Upper lobe of left lung (tissue), 6 donors: ENCODE results near the gene PLEKHG3. TPM values are rescaled to one million over a fixed set of nuclear protein-coding genes. Genes with fewer than 3 reads are reported as not detected.

Experiments used
- ATAC-seq, 2 donors: fragments of 200-7000 bp; cut with Tn5 transposase; one replicate each; pipeline ENCODE4 v1.9.1; 2022; ENCODE audit warnings: mild to moderate bottlenecking in 2 of 2, moderate library complexity in 2 of 2; ENCODE audit not compliant: low FRiP score in 2 of 2
- DNase-seq, 2 donors: peaks; one replicate each; pipeline ENCODE4 v3.0.0-alpha.2; 2019 to 2020
- H3K27ac ChIP-seq, 4 donors: fragments of 200-600 bp; sonication (generic); one replicate each; pipeline ENCODE4 v1.5.1; 2016 to 2019
- H3K27me3 ChIP-seq, 4 donors: fragments of 200-600 bp; sonication (generic); one replicate each; pipeline ENCODE4 v1.5.1; 2017 to 2019
- H3K36me3 ChIP-seq, 4 donors: fragments of 200-600 bp; sonication (generic); one replicate each; pipeline ENCODE4 v1.5.1; 2016 to 2019
- H3K4me1 ChIP-seq, 4 donors: fragments of 200-600 bp; sonication (generic); one replicate each; pipeline ENCODE4 v1.5.1; 2018 to 2019
- H3K4me3 ChIP-seq, 4 donors: fragments of 200-600 bp; sonication (generic); one replicate each; pipeline ENCODE4 v1.5.1; 2017 to 2019; ENCODE audit warnings: mild to moderate bottlenecking in 2 of 4, moderate library complexity in 1 of 4
- H3K9me3 ChIP-seq, 4 donors: fragments of 200-600 bp; sonication (generic); one replicate each; pipeline ENCODE4 v1.5.1; 2018 to 2019
- CTCF ChIP-seq, 6 experiments: fragments of 450-650 bp in 4 of 6; fragments of 200-600 bp in 2 of 6; sonication (generic) in 2 of 6; IDR thresholded peaks; one replicate each; pipeline ENCODE4 v1.5.1; 2016 to 2019; ENCODE audit warnings: antibody characterized with exemption in 6 of 6
- EP300 ChIP-seq, 4 donors: sonication (generic); formaldehyde crosslinking; IDR thresholded peaks; one replicate each; pipeline ENCODE4 v1.5.1; 2017; ENCODE audit warnings: antibody characterized with exemption in 4 of 4, control low read depth in 2 of 4
- POLR2A ChIP-seq, 4 donors: fragments of 450-650 bp; IDR thresholded peaks; one replicate each; pipeline ENCODE4 v1.5.1; 2016 to 2017; ENCODE audit warnings: antibody characterized with exemption in 4 of 4, mild to moderate bottlenecking in 2 of 4
- POLR2AphosphoS5 ChIP-seq, 2 donors: sonication (generic); formaldehyde crosslinking; IDR thresholded peaks; one replicate each; pipeline ENCODE4 v1.5.1; 2017; ENCODE audit warnings: antibody characterized with exemption in 2 of 2
- WGBS, 2 donors: methylation state at CpG; one replicate each; pipeline ENCODE4 v1.1.5; 2017 to 2018; 5-methylcytosine and 5-hydroxymethylcytosine counted together
- total RNA-seq, 6 donors: library from RNA; depleted of rRNA in 4 of 6; stranded (reverse); fragments of >200 nt in 4 of 6; gene quantifications; one replicate each; pipeline versions ENCODE4 v1.1.0 to v1.2.1, GENCODE V29; 2016 to 2021
- donor health status: DM: no; HTN: no; CAD: no; lungs with moderate emphysema.
- donor health status: DM: no; HTN: yes; CAD: no; lungs with severe emphysema.

PLEKHG3 gene
- total RNA-seq, 6 donors from 2014 or later = 12.8 to 49.2 (median 34.8) TPM

- Histone ChIP-seq H3K4me1 (peaks cover 7 to 16% (median 14%) of the 10 kb centered on the region in 4 donors), H3K27me3 (no peaks in the 10 kb centered on the region), H3K27ac (no peak overlapping the region), H3K36me3 (no peaks in the 10 kb centered on the region), H3K4me3 (no peak overlapping the region), H3K9me3 (no peaks in the 10 kb centered on the region)
- TF ChIP-seq CTCF (IDR thresholded peaks at IDR 0.05) = no peak
- no peak for TF ChIP-seq POLR2AphosphoS5 (IDR thresholded peaks at IDR 0.05)
- TF ChIP-seq EP300 (IDR thresholded peaks at IDR 0.05) = no peak
- TF ChIP-seq POLR2A (IDR thresholded peaks at IDR 0.05) = no peak
- no peak for DNase-seq
- 77 to 85% methylated on average over 4 to 5 of the region's 5 CpGs for WGBS, 2 donors
- ATAC-seq = no peak
Measured at GRCh38 chr14:64754685-64755084, 50.5 kb downstream of the PLEKHG3 start.

GRCh38 chr14:64755781-64756221 lies 51.6 kb downstream of the PLEKHG3 start:
- DNase-seq (no peak), ATAC-seq (peak in 1 of 2 donors; percentile 51)
- Histone ChIP-seq H3K9me3 (no peaks in the 10 kb centered on the region), H3K27ac (no peak overlapping the region), H3K36me3 (no peaks in the 10 kb centered on the region), H3K4me3 (no peak overlapping the region), H3K27me3 (no peaks in the 10 kb centered on the region), H3K4me1 (peaks cover 7 to 16% (median 14%) of the 10 kb centered on the region in 4 donors)
- TF ChIP-seq POLR2AphosphoS5 (IDR thresholded peaks at IDR 0.05) (no peak), CTCF (IDR thresholded peaks at IDR 0.05) (no peak), POLR2A (IDR thresholded peaks at IDR 0.05) (no peak), EP300 (IDR thresholded peaks at IDR 0.05) (no peak)
- WGBS, 2 donors = 68 to 76% methylated on average over 9 of the region's 9 CpGs

- ATAC-seq (no peak), DNase-seq (no peak)
- H3K36me3 ChIP-seq = no peaks in the 10 kb centered on the region
- no peaks in the 10 kb centered on the region for H3K9me3 ChIP-seq
- H3K27me3 ChIP-seq = no peaks in the 10 kb centered on the region
- no peak overlapping the region for H3K4me3 ChIP-seq
- TF ChIP-seq EP300 (IDR thresholded peaks at IDR 0.05) (no peak), POLR2A (IDR thresholded peaks at IDR 0.05) (no peak), CTCF (IDR thresholded peaks at IDR 0.05) (no peak), POLR2AphosphoS5 (IDR thresholded peaks at IDR 0.05) (no peak)
- 86 to 90% methylated on average over 4 to 5 of the region's 5 CpGs for WGBS, 2 donors
- H3K4me1 ChIP-seq = peaks cover 11 to 23% (median 17%) of the 10 kb centered on the region in 4 donors
- H3K27ac ChIP-seq = no peak overlapping the region
Measured at GRCh38 chr14:64756712-64757111, 52.5 kb downstream of the PLEKHG3 start.

GRCh38 chr14:64757601-64758000 lies 53.4 kb downstream of the PLEKHG3 start:
- TF ChIP-seq EP300 (IDR thresholded peaks at IDR 0.05) = no peak
- no peak for TF ChIP-seq CTCF (IDR thresholded peaks at IDR 0.05)
- TF ChIP-seq POLR2AphosphoS5 (IDR thresholded peaks at IDR 0.05) = no peak
- TF ChIP-seq POLR2A (IDR thresholded peaks at IDR 0.05) = no peak
- H3K4me3 ChIP-seq = no peak overlapping the region
- no peaks in the 10 kb centered on the region for H3K9me3 ChIP-seq
- peaks cover 19 to 32% (median 23%) of the 10 kb centered on the region in 4 donors for H3K4me1 ChIP-seq
- 87% methylated on average over 3 of the region's 3 CpGs for WGBS, 2 donors
- peak overlapping the region in 3 of 4 donors; percentile 5 to 53 (median 30) for H3K27ac ChIP-seq
- DNase-seq (no peak), ATAC-seq (no peak)
- H3K36me3 ChIP-seq = no peaks in the 10 kb centered on the region
- no peaks in the 10 kb centered on the region for H3K27me3 ChIP-seq

- TF ChIP-seq EP300 (IDR thresholded peaks at IDR 0.05) = no peak
- no peak for TF ChIP-seq POLR2AphosphoS5 (IDR thresholded peaks at IDR 0.05)
- ATAC-seq = peak; percentile 34 to 68
- H3K36me3 ChIP-seq = no peaks in the 10 kb centered on the region
- no peaks in the 10 kb centered on the region for H3K9me3 ChIP-seq
- H3K27ac ChIP-seq = peak overlapping the region in 3 of 4 donors; percentile 5 to 53 (median 30)
- peak in 1 of 2 donors; percentile 77 for DNase-seq
- peaks cover 20 to 36% (median 24%) of the 10 kb centered on the region in 4 donors for H3K4me1 ChIP-seq
- H3K27me3 ChIP-seq = no peaks in the 10 kb centered on the region
- WGBS, 2 donors = 51 to 60% methylated on average over 3 of the region's 3 CpGs
- no peak overlapping the region for H3K4me3 ChIP-seq
Measured at GRCh38 chr14:64758025-64758521, 53.8 kb downstream of the PLEKHG3 start.
